ENCODE data around the gene SLC9A3.

- no peak for TF ChIP-seq CEBPB (IDR thresholded peaks at IDR 0.05)
- TF ChIP-seq CREB1 (IDR thresholded peaks at IDR 0.05; ENCODE audit: low read depth): no peak
- TF ChIP-seq REST (IDR thresholded peaks at IDR 0.05; ENCODE audit: low read depth): no peak
- TF ChIP-seq RAD21 (IDR thresholded peaks at IDR 0.05; ENCODE audit: low read depth): no peak
- TF ChIP-seq YY1 (IDR thresholded peaks at IDR 0.05; ENCODE audit: low read depth): no peak
- TF ChIP-seq ZBTB7A (IDR thresholded peaks at IDR 0.05; ENCODE audit: low read depth): no peak
- no peak for TF ChIP-seq EGR1 (IDR thresholded peaks at IDR 0.05)
- TF ChIP-seq, protein P1, sequence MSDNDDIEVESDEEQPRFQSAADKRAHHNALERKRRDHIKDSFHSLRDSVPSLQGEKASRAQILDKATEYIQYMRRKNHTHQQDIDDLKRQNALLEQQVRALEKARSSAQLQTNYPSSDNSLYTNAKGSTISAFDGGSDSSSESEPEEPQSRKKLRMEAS (IDR thresholded peaks at IDR 0.05): no peak
- no peak for TF ChIP-seq EP300 (IDR thresholded peaks at IDR 0.05; ENCODE audit: borderline replicate concordance)
- no peak for TF ChIP-seq TAF1 (IDR thresholded peaks at IDR 0.05; ENCODE audit: low read depth)
- no peak for TF ChIP-seq TCF12 (IDR thresholded peaks at IDR 0.05; ENCODE audit: low read depth)
- TF ChIP-seq, protein P2, sequence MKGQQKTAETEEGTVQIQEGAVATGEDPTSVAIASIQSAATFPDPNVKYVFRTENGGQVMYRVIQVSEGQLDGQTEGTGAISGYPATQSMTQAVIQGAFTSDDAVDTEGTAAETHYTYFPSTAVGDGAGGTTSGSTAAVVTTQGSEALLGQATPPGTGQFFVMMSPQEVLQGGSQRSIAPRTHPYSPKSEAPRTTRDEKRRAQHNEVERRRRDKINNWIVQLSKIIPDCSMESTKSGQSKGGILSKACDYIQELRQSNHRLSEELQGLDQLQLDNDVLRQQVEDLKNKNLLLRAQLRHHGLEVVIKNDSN (IDR thresholded peaks at IDR 0.05): no peak
- TF ChIP-seq TEAD4 (IDR thresholded peaks at IDR 0.05): no peak
- TF ChIP-seq FOXM1 (IDR thresholded peaks at IDR 0.05; ENCODE audit: borderline replicate concordance, low read depth): no peak
These were observed 69.3 kb downstream of the SLC9A3 start for GRCh38 chr5:454936-455335.

Data from Ishikawa (cell line).